Endothelial cell of umbilical vein (primary cell): ENCODE measurements around the gene CLCN3. TPM values are rescaled to one million over a fixed set of nuclear protein-coding genes. Genes with fewer than 3 reads are reported as not detected.

Experiments
- polyA plus RNA-seq, 4 experiments: library from polyadenylated mRNA; depleted of rRNA in 3 of 4; stranded (reverse) in 3 of 4; unstranded in 1 of 4; fragments of >200 nt; gene quantifications; 2 replicates each; pipeline versions ENCODE4 v1.2.1 to v1.2.3, GENCODE V29; 2011 to 2012; ENCODE audit warnings: missing spikeins in 1 of 4
- total RNA-seq: library from RNA; stranded (reverse); gene quantifications from 2 replicates; pipeline ENCODE4 v1.2.3, GENCODE V29; 2021

CLCN3 gene
- total and polyA plus RNA-seq, 2 donors (not counting 3 experiments of a cell fraction or from before 2014, with no cell fraction given), result 16.5 to 51.4 TPM

Other genes with a start within 250 kb of the CLCN3 start
- 10.1 and 10.4 TPM in 2 replicates for gene NEK1, start 8.0 kb upstream of the CLCN3 start, total RNA-seq
- gene NEK1, start 8.0 kb upstream of the CLCN3 start, polyA plus RNA-seq, result 1.7 and 2.6 TPM in 2 replicates
- gene HPF1, start 137.4 kb downstream of the CLCN3 start, total RNA-seq, result 30.1 and 30.3 TPM in 2 replicates
- 7.7 and 16.1 TPM in 2 replicates for gene HPF1, start 137.4 kb downstream of the CLCN3 start, polyA plus RNA-seq